GM06990 (cell line): ENCODE measurements around the gene NTNG1.

Source experiments
- DNase-seq: peaks from one replicate; pipeline ENCODE4 v3.0.0-alpha.2; 2011; ENCODE audit not compliant: insufficient read length; ENCODE audit errors: extremely low read depth
- H3K27me3 ChIP-seq: replicated peaks from 2 replicates; pipeline ENCODE4 v1.6.0; 2011; ENCODE audit warnings: low read length; ENCODE audit not compliant: control insufficient read depth, insufficient read depth
- H3K36me3 ChIP-seq: 2 replicates; pipeline ENCODE4 v1.5.1; 2011; ENCODE audit warnings: low read length; ENCODE audit not compliant: control insufficient read depth, insufficient read depth
- H3K4me3 ChIP-seq: replicated peaks from 2 replicates; pipeline ENCODE4 v1.5.1; 2011; ENCODE audit warnings: low read depth, mild to moderate bottlenecking, control low read depth, low read length
- TF ChIP-seq, protein P1 (sequence below): IDR thresholded peaks from 2 replicates; pipeline ENCODE4 v1.5.1; 2011; ENCODE audit warnings: low read length, control low read depth, mild to moderate bottlenecking, inconsistent platforms; ENCODE audit not compliant: insufficient read depth, poor library complexity, severe bottlenecking

Gene NTNG1

DNA sequence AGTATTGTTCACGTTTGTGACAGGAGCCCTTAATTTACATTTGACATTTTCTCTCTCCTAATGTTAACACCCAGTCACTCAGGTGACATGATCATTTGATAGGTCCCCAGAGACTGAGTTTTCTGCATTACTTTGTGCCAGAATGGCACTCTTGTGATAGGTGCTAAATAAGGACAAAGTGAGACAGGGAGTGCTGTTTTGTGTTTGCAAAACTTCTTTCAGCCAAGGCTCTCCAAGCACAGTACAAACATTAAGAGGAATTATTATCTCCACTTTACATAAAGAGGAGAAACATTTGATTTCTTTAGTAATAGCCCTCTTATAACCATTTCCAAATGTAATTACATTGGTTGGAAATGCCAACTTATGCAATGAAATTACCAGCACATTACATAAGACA lies 355.2 kb downstream of the NTNG1 start:
- H3K36me3 ChIP-seq, result no peaks in the 10 kb centered on the region
- TF ChIP-seq, protein P1, sequence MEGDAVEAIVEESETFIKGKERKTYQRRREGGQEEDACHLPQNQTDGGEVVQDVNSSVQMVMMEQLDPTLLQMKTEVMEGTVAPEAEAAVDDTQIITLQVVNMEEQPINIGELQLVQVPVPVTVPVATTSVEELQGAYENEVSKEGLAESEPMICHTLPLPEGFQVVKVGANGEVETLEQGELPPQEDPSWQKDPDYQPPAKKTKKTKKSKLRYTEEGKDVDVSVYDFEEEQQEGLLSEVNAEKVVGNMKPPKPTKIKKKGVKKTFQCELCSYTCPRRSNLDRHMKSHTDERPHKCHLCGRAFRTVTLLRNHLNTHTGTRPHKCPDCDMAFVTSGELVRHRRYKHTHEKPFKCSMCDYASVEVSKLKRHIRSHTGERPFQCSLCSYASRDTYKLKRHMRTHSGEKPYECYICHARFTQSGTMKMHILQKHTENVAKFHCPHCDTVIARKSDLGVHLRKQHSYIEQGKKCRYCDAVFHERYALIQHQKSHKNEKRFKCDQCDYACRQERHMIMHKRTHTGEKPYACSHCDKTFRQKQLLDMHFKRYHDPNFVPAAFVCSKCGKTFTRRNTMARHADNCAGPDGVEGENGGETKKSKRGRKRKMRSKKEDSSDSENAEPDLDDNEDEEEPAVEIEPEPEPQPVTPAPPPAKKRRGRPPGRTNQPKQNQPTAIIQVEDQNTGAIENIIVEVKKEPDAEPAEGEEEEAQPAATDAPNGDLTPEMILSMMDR, result no peak
- H3K4me3 ChIP-seq, result no peak overlapping the region
- no peaks in the 10 kb centered on the region; the same call in 1 of the 2 replicates for H3K27me3 ChIP-seq
- no peak for DNase-seq

DNA sequence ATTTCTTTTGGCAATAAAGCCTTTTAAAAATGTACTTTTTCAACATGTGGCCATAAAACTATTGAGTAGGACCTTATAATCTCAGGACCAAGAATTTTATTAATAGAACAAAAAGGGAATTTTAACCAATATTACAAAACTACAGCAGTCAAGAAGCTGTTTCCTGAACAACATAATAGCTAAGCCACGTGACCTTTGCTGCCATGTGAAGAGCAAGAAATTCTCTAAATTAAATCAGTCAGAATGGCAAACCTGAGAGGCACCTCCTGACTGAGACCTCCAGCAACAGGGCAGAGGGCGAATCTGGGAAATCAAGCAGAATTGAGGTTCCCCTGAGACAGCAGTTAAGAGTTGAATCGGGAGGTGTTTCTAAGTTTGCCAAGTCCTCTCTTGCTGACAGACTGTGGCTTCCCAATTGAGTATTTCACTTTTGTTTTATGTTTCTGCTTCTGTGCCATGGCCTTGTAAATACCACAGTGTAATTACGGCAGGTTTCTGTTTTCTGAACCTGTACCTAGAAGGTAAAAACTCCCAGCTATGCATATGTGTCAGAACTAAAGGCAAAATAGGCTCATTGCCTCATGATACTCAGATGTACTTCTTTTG lies 358.4 kb downstream of the NTNG1 start:
- DNase-seq, result peak; percentile 36
- no peak overlapping the region; the same call in 1 of the 2 replicates for H3K4me3 ChIP-seq
- TF ChIP-seq, protein P1, result no peak
- H3K27me3 ChIP-seq, result no peaks in the 10 kb centered on the region
- H3K36me3 ChIP-seq, result no peaks in the 10 kb centered on the region

DNA sequence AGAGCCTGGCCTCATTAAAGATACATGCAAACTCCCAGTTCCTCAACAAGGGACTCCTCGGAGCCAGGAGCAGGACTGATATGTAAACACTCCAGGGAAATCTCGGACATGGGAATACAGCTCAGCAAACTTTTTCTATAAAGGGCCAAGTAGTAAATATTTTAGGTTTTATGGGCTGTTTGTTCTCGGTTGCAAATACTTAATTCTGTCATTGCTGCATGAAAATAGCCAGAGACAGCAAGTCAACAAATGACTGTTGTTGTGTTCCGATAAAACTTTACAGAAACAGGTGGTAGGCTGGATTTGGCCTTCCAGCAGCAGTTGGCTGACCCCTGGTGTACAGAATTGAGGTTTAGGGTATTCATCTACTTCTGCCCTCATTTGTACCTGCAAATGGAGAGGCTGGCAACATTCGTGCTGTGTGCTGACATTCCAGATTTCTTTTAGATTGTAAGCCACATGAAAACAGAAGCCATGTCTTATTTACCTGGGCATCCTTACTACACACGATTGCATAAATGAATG lies 360.3 kb downstream of the NTNG1 start:
- no peak overlapping the region for H3K4me3 ChIP-seq
- DNase-seq, result no peak
- H3K27me3 ChIP-seq, result no peaks in the 10 kb centered on the region
- no peaks in the 10 kb centered on the region for H3K36me3 ChIP-seq
- TF ChIP-seq, protein P1, result no peak

DNA sequence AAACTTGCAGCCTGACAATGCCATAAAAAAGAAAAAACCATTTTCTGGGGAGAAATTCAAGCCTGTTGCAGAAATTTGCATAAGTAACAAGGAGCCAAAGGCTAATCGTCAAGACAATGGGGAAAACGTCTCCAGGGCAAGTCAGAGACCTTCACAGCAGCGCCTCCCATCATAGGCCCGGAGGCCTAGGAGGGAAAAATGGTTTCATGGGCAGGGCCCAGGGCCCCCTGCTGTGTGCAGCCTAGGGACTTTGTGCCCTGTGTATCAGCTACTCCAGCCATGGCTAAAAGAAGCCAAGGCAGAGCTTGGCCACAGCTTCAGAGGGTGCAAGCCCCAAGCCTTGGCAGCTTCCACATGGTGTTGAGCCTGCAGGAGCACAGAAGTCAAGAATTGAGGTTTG lies 369.5 kb downstream of the NTNG1 start:
- DNase-seq, result no peak
- Histone ChIP-seq H3K36me3 (no peaks in the 10 kb centered on the region), H3K4me3 (no peak overlapping the region), H3K27me3 (no peaks in the 10 kb centered on the region)
- TF ChIP-seq, protein P1, result no peak

DNA sequence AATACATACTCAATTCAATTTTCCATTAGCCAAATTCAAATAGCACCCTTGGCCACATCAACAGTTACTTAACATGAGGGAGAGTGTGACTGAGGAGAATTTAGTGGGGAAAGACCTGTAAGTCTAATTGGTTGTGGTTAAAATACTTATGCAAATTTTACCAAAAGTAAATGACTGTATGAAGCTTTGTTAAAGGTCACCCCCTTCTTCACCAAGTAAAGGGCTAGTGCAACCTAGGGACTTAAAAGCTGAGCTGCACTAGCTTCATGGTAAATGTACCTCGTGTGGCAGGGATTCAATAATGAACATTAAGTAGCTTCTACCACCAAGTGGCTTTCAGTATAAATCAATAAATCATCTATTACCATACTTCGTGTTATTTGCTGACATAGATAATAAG lies 372.0 kb downstream of the NTNG1 start:
- Histone ChIP-seq H3K27me3 (no peaks in the 10 kb centered on the region), H3K36me3 (no peaks in the 10 kb centered on the region), H3K4me3 (no peak overlapping the region)
- TF ChIP-seq, protein P1, result no peak
- no peak for DNase-seq
